Measurements from ENCODE around the gene ADAM33.

The ADAM33 gene

DNA sequence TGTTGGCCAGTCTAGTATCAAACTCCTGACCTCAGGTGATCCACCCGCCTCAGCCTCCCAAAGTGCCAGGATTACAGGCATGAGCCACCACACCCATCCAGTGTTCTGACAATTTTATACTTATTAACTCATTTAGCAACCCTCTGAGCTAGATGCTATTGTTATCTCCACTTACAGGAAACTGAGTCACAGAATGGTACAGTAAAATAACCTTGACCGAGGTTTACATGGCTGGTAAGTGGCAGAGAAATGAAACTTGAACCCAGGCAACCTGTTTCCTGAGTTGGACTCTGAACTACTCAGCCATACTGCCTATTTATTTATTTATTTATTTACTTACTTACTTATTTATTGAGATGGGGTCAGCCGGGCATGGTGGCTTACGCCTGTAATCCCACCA lies 37.2 kb upstream of the ADAM33 start:
- no peak overlapping the region for H3K4me3 Mint-ChIP-seq
- H3K4me1 Mint-ChIP-seq, result peaks cover 4% of the 10 kb centered on the region
- ATAC-seq (ENCODE audit: low read depth), result no peak
- DNase-seq (ENCODE audit: low spot score in 2 of 2), result no peak
- H3K36me3 Mint-ChIP-seq, result no peaks in the 10 kb centered on the region
- H3K27ac Mint-ChIP-seq, result no peak overlapping the region
- H3K27me3 Mint-ChIP-seq, result peaks cover 28% of the 10 kb centered on the region
- no peaks in the 10 kb centered on the region for H3K9me3 Mint-ChIP-seq

DNA sequence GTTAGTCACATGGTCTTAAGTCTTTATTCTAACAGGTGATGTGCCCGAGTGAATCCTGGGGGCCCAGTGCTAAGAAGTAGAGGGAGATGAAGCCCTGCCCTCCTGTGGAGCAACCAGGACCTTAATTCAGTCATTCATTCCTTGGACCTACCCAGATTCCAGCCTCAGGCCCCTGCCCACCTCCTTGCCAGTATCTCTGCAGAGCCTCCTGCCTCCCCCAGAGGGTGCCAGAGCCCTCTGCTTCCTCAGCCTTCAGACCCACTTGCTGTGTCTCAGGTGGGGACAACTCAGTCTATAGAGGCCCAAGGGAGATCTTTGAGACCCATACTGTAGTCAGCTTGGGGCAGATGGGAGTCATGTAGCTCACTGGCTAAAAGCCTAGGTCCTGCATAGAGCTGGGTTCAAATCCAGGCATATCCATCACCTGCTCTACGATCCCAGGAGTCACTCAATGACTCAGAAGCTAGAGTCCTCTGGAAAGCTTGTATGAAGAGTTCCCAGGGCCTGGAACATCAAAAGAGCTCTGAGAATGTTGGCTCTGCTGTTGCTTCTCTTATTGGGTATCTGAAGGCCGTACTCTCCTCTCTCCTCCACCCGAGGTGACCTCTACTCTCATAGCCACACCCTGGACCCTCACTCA lies 34.5 kb upstream of the ADAM33 start:
- peaks cover 4% of the 10 kb centered on the region for H3K4me1 Mint-ChIP-seq
- H3K36me3 Mint-ChIP-seq, result no peaks in the 10 kb centered on the region
- peaks cover 29% of the 10 kb centered on the region for H3K27me3 Mint-ChIP-seq
- no peaks in the 10 kb centered on the region for H3K9me3 Mint-ChIP-seq
- H3K4me3 Mint-ChIP-seq, result no peak overlapping the region
- DNase-seq (ENCODE audit: low spot score in 2 of 2) (no peak), ATAC-seq (ENCODE audit: low read depth) (peak; percentile 37)
- no peak overlapping the region for H3K27ac Mint-ChIP-seq

DNA sequence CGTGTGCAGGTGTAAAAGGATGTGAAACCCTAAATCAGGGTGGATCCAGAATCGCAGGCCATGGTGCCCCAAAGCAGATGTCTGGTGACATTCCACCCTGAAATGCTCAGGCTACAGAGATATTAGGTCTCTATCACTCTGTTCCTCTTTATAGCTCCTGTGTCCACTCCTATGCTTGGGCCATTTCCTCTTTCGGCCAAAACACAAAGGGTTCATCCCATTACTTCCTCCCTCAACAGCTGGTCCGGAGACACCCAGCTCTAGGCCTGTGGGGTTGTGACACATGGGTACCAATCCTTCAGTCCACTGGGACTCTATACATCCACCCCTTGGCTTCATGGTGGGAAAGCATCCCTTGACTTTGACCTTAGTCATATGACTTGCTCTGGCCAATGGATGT lies 32.3 kb upstream of the ADAM33 start:
- H3K9me3 Mint-ChIP-seq, result no peaks in the 10 kb centered on the region
- no peak overlapping the region for H3K27ac Mint-ChIP-seq
- H3K36me3 Mint-ChIP-seq, result no peaks in the 10 kb centered on the region
- peaks cover 22% of the 10 kb centered on the region for H3K27me3 Mint-ChIP-seq
- no peak overlapping the region for H3K4me3 Mint-ChIP-seq
- peaks cover 7% of the 10 kb centered on the region for H3K4me1 Mint-ChIP-seq
- DNase-seq (ENCODE audit: low spot score in 2 of 2) (no peak), ATAC-seq (ENCODE audit: low read depth) (no peak)

DNA sequence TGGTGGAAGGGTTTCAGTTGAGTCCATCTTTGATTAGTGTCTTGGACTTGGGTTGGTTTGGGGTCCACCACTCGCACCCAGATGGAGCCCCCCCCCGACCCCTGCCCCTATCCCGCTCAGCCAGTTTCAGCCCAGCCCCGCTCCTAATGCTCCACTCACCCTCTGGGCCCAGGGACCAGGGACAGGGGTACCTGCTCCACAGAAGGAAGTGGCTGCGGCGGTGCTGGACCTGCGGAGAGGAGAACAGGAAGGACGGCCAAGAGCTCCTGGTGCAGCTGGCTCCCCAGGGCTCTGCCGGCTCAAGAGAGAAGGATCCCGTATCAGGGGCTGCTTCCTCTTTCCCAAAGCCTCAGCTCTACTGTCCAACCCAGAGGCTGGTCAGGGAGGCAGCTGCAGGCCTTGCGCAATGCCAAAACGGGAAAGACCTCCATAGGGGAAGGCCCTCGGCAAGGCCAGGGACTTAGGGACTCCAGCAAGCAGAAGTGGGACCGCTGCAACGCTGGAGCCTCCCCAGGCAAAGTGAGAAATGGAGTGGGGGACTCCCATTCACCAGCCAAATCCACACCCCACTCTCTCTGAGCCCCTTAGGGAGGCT lies 30.6 kb upstream of the ADAM33 start, which contains the start of gene SIGLEC1:
TSS of gene SIGLEC1 (minus strand) at position 322 of the 595 bp plus-strand sequence. CDS start 5,472 bp downstream, outside the sequence.
- no peak within 1 kb of the TSS for H3K4me3 Mint-ChIP-seq
- ATAC-seq (ENCODE audit: low read depth) (no peak), DNase-seq (ENCODE audit: low spot score in 2 of 2) (no peak)
- H3K27ac Mint-ChIP-seq, result no peak within 1 kb of the TSS
- H3K9me3 Mint-ChIP-seq, result no peaks in the 10 kb centered on the region
- peaks cover 17% of the 10 kb centered on the region for H3K27me3 Mint-ChIP-seq
- peaks cover 7% of the 10 kb centered on the region for H3K4me1 Mint-ChIP-seq
- H3K36me3 Mint-ChIP-seq, result no peaks in the 10 kb centered on the region

DNA sequence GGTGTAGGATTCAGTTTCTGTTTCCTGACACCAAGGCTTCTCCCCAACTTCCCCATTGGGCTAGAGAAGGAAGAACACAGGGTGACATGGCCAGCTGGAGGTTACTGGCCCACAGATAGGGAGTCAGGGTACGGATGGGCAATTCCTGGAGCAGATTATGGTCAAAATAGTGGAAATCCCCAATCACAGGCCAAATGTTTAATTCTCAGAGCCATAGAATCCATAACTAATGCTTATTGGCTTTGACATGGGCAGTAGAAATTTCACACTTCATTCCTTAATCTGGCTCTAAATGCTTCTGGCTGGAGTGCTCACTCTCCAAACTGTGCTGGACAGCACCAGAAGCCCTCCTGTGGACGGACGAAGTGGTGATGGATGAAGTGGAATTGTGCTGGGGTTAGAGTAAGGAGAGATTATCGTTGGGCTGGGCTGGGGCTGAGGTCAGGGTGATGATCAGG lies 29.7 kb upstream of the ADAM33 start:
- no peaks in the 10 kb centered on the region for H3K9me3 Mint-ChIP-seq
- peaks cover 15% of the 10 kb centered on the region for H3K27me3 Mint-ChIP-seq
- no peaks in the 10 kb centered on the region for H3K36me3 Mint-ChIP-seq
- H3K4me3 Mint-ChIP-seq, result no peak overlapping the region
- no peak for ATAC-seq (ENCODE audit: low read depth)
- H3K4me1 Mint-ChIP-seq, result peaks cover 7% of the 10 kb centered on the region
- no peak for DNase-seq (ENCODE audit: low spot score in 2 of 2)
- H3K27ac Mint-ChIP-seq, result no peak overlapping the region

DNA sequence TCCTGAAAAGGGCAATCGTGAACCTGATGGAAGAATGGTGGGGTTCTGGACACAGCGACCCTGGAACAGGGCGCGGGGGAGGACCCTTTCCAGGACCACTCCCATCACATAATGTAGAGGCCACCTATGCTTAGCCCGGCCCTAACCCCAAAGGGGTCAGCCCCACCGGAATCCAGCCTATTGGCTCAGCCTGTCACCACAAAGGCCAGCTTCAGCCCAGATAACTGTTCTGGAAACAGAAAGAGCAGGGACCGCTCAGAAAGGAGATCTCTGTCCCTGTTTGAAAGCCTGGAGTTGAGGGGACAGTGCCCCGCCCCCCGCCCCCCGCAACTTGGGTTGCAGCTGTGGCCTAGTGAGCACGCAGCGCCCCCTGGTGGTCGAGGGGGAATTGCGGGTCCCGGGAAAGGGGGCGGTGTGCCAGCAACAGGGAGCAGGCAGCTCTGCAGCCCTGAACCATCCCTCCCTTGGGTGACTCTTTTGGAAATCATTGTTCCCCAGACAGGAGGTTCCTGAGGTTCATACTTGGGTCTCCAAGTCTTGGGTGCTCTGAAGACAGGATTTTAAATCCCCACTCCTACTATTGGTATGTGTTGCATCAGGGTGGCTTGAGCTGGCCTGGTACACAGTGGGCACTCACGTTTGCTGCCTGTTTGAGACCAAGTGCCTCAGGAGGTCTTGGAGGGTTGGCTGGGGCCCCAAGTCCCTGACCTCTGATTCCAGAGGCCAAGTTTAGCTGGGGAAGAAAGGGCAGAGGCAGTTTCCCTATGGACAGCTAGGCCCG lies 29.1 kb upstream of the ADAM33 start:
- no peaks in the 10 kb centered on the region for H3K36me3 Mint-ChIP-seq
- no peak overlapping the region for H3K4me3 Mint-ChIP-seq
- ATAC-seq (ENCODE audit: low read depth) (peak; percentile 56), DNase-seq (ENCODE audit: low spot score in 2 of 2) (peak; percentile 69 to 79)
- H3K27ac Mint-ChIP-seq, result no peak overlapping the region
- peaks cover 15% of the 10 kb centered on the region for H3K27me3 Mint-ChIP-seq
- no peaks in the 10 kb centered on the region for H3K9me3 Mint-ChIP-seq
- peaks cover 7% of the 10 kb centered on the region for H3K4me1 Mint-ChIP-seq

DNA sequence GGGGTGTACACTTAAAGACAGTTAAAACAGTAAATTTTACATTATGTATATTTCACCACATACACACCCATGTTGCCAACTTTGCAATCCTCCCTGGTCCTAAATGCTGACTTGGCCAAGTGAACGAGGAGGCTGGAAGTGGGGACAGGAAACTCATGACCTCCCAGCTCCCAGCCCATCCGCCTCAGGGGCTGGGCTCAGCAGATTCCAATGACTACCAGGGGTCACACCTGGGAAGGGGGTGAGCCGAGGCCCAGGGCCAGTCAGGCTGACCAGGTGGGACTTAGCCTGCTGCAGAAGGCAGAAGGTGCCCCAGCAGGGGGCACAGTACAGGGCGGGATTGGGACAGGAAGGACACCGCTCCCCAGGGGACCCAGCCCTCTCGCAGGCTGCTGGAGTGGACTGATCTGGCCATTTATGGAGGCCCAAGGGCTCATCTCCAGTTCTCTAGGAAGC lies 28.2 kb upstream of the ADAM33 start:
- Mint-ChIP-seq H3K27me3 (peaks cover 14% of the 10 kb centered on the region), H3K4me3 (no peak overlapping the region), H3K4me1 (peaks cover 7% of the 10 kb centered on the region), H3K36me3 (no peaks in the 10 kb centered on the region), H3K9me3 (no peaks in the 10 kb centered on the region), H3K27ac (no peak overlapping the region)
- ATAC-seq (ENCODE audit: low read depth), result no peak
- DNase-seq (ENCODE audit: low spot score in 2 of 2), result no peak

DNA sequence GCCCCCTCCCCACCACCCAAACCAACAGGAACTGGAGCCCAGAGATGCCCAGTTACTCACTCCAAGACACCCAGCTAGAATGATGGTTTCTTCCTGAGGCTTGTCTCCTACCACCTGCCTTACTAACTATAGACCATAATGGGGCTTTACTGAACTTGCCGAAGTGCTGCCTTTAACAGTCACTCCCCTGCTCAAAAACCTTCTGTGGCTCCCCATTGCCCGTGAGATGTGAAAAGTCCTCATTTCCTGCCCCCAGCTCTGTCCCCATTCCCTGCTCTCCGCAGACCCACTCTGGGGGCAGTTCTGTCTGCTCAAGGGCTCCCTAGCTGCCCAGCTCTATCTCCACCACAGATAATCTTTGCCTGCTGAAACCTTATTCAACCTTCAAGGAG lies 25.7 kb upstream of the ADAM33 start:
- H3K27me3 Mint-ChIP-seq, result peaks cover 14% of the 10 kb centered on the region
- H3K9me3 Mint-ChIP-seq, result no peaks in the 10 kb centered on the region
- H3K4me1 Mint-ChIP-seq, result peaks cover 4% of the 10 kb centered on the region
- H3K4me3 Mint-ChIP-seq, result no peak overlapping the region
- ATAC-seq (ENCODE audit: low read depth) (no peak), DNase-seq (ENCODE audit: low spot score in 2 of 2) (no peak)
- no peaks in the 10 kb centered on the region for H3K36me3 Mint-ChIP-seq
- no peak overlapping the region for H3K27ac Mint-ChIP-seq

DNA sequence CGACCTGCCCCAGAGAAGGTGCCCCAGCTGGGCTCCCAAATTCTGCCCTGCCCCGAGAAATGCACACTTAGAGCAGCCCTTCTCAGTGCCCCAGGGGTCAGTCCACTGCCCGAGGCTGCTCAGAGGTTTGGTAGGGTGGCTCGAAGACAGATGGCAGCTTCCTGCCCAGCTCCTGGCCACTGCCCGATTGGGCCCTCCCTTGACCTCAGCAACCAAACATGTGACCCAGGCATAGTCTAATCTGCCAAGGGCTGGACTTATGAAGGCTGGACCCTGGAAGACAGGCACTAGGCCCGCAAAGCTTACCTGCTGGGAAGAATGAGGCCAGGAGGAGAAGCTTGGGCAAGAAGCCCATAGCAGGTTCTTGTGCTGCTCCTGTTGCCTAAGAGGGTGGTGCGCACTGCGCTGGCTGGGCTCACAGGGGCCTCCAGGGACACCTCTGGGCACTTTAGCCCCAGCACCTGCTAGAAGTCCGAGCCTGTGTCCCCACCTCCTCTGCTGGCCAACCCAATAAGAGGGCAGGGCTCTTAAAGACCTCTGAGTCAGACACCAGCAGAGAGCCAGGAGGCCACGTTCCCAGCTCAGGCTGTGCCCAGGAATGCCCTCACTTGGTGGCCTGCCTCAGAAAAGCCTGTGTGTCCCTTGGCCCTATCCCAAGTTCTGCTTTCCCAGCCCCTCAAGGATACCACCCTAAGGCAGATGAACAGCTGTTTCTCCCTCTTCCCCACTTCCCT lies 25.1 kb upstream of the ADAM33 start:
- Mint-ChIP-seq H3K27ac (no peak overlapping the region), H3K4me1 (peaks cover 4% of the 10 kb centered on the region), H3K4me3 (no peak overlapping the region), H3K9me3 (no peaks in the 10 kb centered on the region), H3K27me3 (peaks cover 12% of the 10 kb centered on the region), H3K36me3 (no peaks in the 10 kb centered on the region)
- ATAC-seq (ENCODE audit: low read depth) (no peak), DNase-seq (ENCODE audit: low spot score in 2 of 2) (no peak)

DNA sequence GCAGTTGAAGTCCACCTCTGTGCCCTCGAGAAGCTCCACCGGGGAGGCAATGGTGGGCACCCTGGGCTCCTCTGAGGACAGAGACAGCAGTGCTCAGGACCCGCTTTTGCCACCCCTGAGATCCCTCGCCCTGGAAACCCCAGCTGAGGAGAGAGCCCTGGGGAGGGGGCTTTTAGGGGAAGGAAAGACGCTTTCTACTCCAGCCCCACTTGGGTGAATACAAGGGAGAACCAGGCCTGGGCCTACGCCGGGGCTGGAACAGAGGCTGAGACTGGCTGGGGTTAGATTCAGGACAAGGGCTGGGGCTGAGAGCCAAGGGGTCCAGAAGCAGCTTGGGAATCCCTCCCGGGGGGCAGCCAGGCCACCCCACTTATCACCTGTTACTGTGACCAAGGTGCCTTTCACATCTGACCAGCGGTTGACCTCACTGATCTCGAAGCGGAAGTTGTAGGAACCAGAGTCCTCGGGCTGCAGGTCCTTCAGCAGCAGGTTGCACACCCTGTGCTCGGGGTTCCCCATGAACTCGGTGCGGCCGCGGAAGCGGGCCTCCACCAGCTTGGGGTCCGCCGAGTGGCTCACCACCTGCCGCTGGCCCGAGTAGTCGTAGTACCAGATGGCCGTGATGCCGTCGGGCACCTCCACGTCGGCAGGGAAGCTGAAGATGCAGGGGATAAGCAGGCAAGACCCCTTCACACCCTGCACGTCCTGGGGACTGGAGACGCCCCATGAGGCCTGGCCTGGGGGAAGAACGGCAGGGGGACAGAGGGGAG lies 24.3 kb upstream of the ADAM33 start:
- H3K4me1 Mint-ChIP-seq, result peaks cover 4% of the 10 kb centered on the region
- ATAC-seq (ENCODE audit: low read depth) (no peak), DNase-seq (ENCODE audit: low spot score in 2 of 2) (no peak)
- H3K27ac Mint-ChIP-seq, result no peak overlapping the region
- no peak overlapping the region for H3K4me3 Mint-ChIP-seq
- H3K36me3 Mint-ChIP-seq, result no peaks in the 10 kb centered on the region
- H3K9me3 Mint-ChIP-seq, result no peaks in the 10 kb centered on the region
- H3K27me3 Mint-ChIP-seq, result peaks cover 6% of the 10 kb centered on the region

DNA sequence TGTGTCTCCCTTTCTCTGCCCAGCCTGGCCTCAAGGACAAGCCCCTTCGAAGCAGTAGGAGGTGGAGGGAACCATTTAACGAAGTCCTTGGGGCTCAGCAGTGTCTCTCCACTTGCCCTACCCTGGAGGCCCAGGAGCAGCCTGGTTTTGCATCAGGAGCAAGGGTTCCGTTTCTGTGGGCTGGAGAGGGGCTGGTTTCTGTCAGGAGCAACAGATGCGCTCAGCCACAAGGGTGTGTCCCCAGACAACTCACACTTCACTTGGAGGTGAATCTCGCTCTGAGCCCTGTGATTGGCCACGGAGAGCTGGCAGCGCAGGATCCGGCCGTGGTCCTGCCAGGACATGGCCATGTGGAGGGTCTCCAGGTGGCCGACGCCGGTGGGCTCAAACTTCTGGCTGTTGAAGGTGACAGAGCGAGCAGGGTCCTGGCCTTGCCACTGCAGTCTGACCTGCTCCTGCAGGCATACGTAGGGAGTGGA lies 23.7 kb upstream of the ADAM33 start:
- Mint-ChIP-seq H3K4me1 (peaks cover 4% of the 10 kb centered on the region), H3K36me3 (no peaks in the 10 kb centered on the region), H3K27ac (no peak overlapping the region), H3K4me3 (no peak overlapping the region), H3K27me3 (peaks cover 6% of the 10 kb centered on the region), H3K9me3 (no peaks in the 10 kb centered on the region)
- ATAC-seq (ENCODE audit: low read depth), result no peak
- no peak for DNase-seq (ENCODE audit: low spot score in 2 of 2)

DNA sequence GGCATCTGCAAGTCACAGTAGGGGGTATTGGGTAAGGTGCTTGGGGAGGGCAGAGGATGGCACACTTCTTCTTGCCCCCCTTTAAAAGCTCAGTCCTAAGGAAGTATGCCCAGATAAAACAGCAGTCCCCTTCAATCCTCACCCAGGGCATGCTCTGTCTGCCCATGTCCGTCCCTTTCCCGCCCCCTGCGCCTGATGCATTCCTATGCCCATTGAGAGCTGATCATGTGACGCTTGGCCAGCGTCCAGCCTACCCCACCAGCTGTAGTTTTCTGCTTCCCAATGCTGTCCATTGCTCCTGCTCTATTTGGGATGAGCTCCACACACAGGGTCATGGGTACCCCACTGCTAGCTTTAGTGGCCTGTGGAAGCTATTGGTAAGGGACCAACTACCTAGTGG lies 22.3 kb upstream of the ADAM33 start:
- ATAC-seq (ENCODE audit: low read depth) (no peak), DNase-seq (ENCODE audit: low spot score in 2 of 2) (no peak)
- peaks cover 6% of the 10 kb centered on the region for H3K27me3 Mint-ChIP-seq
- H3K9me3 Mint-ChIP-seq, result no peaks in the 10 kb centered on the region
- H3K36me3 Mint-ChIP-seq, result no peaks in the 10 kb centered on the region
- no peak overlapping the region for H3K4me3 Mint-ChIP-seq
- H3K4me1 Mint-ChIP-seq, result no peaks in the 10 kb centered on the region
- H3K27ac Mint-ChIP-seq, result no peak overlapping the region

DNA sequence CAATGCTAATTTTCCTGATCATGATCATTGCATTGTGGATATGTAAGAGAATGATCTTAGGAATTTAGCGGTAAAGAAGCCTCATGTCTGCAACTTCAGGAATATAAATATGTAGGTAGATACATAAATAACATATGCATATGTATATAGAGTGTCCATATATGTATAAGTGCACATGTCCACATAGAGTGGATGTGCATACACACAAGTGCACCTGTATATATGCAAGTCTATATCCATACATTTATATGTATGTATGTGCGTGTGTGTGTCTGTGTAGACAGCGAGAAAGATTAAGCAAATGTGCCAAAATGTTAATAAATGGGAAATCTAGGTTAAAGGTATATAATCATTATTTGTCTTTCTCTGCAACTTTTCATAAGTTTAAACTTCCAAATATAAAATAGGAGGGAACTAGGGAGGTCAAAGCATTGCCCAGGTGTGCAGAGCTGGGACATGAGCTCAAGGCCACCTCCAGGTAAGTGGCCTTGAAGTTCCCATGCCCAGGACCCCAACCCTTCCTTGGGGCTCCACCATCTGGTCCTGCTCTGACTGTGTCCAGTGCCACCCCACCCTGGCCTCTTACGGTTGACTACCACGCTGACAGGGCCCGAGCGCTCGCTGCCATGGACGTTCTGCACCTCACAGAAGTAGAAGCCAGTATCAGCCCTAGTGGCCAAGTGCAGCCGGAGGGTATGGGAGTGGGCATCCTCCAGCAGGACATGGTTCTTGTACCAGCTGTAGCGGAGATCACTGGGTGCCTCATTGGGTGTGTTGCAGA lies 21.0 kb upstream of the ADAM33 start:
- no peak overlapping the region for H3K4me3 Mint-ChIP-seq
- no peaks in the 10 kb centered on the region for H3K36me3 Mint-ChIP-seq
- H3K4me1 Mint-ChIP-seq, result no peaks in the 10 kb centered on the region
- H3K27ac Mint-ChIP-seq, result no peak overlapping the region
- H3K27me3 Mint-ChIP-seq, result peaks cover 10% of the 10 kb centered on the region
- DNase-seq (ENCODE audit: low spot score in 2 of 2) (no peak), ATAC-seq (ENCODE audit: low read depth) (no peak)
- H3K9me3 Mint-ChIP-seq, result no peaks in the 10 kb centered on the region
